ENCODE results near the gene MRPS14.
"Not testable (repeated sequence)": the region's sequence is repeated elsewhere in the genome, so short reads cannot be mapped to it uniquely, and the experiment has no call there.

Gene MRPS14

DNA sequence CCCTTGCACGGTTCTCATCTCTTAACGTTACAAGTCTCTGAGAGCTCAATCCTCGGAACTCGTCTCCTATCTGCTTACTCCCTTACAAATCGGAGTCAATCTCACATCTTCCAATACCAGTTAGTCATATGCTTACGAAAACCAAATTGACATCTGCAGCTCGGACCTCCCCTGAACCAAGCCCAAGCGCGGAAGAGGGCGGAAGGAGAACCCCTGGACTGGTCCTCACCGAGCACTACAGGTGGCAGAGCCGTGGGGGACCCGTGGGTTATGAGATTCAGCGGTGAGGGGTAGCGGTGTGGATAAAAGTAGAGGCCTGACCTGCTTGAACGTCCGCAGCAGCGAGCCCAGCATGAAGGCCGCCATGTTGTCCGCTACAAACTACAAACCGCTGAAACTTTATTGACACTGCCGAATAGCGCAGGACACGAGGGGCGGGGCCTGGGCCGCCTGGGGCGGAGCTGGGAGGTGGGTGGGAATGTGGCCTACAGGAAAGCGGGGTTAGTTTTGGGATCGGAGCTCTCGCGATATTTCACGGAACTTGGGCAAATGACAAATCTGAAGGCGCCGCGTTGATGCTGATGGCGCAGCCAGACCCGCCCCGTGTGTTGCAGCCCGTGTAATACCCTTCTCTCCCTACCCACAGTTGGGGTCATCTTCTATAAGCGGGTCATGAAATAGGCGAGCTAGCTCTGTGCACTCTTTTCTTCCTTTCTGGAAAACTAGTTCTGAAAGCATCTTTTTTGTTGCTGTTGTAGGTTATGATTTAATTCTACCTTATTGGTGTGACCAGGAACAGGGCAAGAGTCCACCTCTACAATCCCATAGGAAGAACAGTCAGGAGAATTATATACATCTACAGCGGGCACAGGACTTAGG is at the start of gene MRPS14:
Gene MRPS14, minus strand, starts transcription at position 383 of the 879 bp plus-strand sequence. Its CDS starts 17 bp downstream, at position 366.
- DNase-seq = peak; percentile 98

GRCh38 chr1:175072099-175072951 is 49.1 kb upstream of the MRPS14 start:
- no peak for DNase-seq

DNA sequence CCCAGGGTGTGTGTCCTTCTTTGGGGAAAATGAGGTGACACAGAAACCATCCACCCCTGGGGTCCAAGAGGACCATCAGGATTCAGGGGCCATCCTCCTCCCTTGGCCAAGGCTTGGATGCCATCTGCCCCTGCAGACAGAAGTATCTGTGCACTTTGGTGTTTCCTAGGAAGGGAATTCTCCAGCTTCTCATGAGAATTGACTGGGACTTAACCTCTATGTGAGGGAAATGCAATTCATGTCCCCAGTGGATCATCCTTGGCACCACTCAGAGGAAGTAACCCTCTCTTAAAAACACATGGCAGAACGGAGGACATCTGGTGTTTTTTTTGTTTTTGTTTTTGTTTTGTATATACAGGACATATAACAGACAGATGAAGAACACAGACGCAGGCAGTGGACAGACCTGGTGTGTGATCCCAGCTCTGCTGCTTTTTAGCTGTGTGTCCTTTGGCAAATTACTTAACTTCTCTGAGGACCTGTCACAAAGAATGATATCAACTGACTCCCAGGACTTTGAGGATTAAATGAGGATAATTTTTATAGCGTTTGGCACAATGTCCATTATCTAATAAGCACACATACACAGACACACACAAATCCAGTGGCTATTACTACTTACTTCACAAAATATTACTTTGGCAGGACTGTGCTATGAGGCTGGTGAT is 48.2 kb upstream of the MRPS14 start:
- DNase-seq = no peak

DNA sequence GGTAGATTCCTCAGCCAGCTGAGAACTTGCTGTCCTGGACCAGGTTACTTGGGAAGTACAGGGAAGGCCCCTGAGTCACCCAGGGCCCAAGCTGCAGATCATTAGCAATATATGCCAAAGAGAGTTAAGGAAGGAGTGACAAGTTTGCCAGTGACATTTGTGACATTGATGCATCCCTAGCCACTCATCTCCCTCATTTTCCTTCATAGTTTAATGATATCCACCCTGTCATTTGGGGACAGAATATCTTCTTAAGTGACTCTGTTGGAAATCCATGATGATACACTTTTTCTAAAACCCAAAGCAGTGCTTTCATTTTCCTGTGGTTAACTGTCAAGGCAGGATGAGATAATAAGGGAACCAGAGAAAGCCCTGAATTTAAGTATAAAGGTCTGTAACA is 47.6 kb upstream of the MRPS14 start:
- no peak for DNase-seq

DNA sequence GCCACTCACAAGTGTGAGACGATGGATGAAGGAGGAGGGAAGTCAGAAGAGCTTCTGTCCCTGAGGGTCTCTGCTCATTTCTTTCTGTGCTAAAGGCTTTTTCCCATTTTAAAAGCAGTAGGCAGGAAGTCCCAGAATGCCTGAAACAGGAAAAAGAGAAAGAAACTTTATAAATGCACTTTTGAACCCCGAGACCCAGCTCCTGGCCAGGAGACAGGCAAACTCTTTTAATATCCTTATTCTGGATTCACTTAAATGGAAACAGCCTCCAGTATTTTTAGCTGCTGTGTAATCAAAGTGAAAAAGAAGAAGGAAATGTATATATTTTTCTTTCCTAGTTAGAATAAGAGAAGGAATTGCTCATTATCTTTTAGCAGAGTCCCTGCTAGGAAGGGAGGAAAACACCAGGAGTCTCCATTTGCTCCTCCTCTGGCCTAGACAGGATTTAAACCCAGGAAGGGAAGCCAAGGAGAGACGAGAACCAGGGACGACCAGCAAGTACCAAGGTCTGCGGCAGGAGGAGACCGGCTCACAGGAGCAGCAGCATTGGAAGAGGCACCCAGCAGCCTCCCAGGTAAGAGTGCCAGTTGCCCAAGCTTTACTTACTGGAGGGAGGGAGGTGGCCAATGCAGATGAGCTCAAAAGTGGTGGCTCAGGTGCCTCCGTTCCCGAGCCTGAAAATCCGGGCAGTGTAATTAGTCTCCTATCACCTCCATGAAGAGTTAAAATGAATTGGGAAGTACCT is 44.3 kb upstream of the MRPS14 start, which contains the start of gene TNN:
Gene TNN, plus strand, starts transcription at position 472 of the 745 bp plus-strand sequence. CDS start 9,586 bp downstream, outside the sequence.
- DNase-seq = no peak

DNA sequence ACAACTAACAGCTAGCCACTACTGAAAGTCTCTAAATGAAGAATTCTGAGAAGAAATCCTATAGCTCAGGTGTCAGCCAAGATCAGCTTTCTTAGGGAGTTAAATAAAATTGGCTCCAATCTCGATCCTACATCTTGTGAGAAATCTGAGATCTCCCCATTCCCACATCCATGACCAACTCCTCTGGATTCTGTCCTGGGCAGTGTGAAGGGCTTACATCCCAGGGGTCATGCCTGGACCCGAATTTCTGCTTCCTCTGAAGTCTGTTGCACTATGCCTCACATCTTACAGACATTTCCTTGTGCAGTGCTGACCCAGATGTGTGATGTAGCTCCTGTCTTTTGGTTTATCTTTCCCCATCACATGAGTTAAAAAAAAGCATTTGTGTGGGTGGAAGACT is 39.6 kb upstream of the MRPS14 start:
- DNase-seq = no peak

- DNase-seq = no peak
These were observed 39.1 kb upstream of the MRPS14 start for GRCh38 chr1:175062339-175062738.

- no peak for DNase-seq
These were observed 31.5 kb upstream of the MRPS14 start for GRCh38 chr1:175054736-175055135.

DNA sequence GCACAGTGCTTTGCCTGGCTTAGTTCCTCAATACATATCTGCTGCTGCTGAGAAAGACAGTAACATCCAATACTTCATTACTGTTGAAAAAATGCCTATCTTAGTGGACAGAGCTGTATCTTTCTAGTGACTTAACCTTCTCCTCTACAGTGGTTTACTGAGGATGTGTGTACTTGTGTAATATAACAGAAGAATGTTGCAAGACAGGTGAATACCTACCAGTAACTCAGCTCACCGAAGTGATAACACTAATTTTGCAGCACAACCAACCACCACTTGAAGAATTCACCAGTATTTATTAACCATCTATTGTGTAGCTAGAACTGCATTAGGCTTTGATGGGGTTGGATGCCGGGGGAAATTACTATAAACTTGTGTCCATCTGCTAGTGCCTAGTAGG is 27.8 kb upstream of the MRPS14 start:
- DNase-seq = no peak

GRCh38 chr1:175045519-175045918 is 22.3 kb upstream of the MRPS14 start:
- DNase-seq = no peak

DNA sequence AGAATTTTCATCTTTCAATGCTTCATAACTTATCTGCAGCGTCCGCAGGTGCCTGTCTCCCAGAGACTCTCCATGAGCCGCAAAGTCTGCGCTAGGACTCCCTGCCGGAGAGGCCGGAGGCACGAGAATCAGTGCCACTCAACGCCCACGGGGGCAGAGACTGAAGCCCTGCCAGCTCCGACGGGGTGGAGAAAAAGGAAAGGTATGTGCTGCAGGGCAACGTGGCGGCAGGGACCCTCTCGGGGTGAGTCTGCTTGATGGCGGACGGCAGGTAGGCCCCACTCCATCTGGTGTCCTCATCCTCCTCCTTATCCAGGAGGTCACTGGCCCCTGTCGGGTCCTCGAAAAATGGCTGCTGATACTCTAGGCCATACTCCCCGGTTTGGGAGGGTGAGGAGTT is 21.9 kb upstream of the MRPS14 start:
- no peak for DNase-seq

GRCh38 chr1:175044591-175044990 is 21.4 kb upstream of the MRPS14 start:
- DNase-seq = not testable (repeated sequence)

- DNase-seq = no peak
These were observed 20.6 kb upstream of the MRPS14 start for GRCh38 chr1:175043824-175044223.

GRCh38 chr1:175042650-175043049 is 19.4 kb upstream of the MRPS14 start:
- DNase-seq = no peak

DNA sequence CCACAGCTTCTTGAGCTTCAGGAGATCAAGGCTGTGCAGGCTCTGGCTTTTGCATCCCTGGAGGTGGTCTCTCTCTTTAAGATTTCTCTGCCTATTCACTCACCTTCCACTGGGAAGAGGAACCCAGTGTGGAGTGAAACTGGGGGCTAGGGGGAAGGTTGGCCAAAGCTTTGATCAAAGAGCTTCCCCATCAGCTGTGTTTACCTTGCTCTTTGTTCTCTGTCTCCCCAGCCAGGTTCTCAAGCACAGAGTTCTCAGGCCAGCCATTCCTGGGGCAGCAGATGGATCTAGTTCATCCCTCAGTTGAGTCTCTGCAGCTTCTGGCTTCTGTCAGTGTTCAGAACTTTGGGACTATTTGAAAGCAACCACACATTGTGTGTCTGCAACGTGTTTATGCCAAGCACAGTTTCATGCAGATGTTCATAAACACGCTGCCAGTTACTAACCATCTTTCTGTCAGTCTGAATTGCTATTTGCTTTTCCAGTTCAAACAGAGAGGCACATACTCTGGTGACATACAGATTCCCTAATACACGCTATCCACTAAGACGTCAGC is 17.2 kb upstream of the MRPS14 start:
- no peak for DNase-seq

GRCh38 chr1:175037416-175037815 is 14.2 kb upstream of the MRPS14 start:
- DNase-seq = no peak

DNA sequence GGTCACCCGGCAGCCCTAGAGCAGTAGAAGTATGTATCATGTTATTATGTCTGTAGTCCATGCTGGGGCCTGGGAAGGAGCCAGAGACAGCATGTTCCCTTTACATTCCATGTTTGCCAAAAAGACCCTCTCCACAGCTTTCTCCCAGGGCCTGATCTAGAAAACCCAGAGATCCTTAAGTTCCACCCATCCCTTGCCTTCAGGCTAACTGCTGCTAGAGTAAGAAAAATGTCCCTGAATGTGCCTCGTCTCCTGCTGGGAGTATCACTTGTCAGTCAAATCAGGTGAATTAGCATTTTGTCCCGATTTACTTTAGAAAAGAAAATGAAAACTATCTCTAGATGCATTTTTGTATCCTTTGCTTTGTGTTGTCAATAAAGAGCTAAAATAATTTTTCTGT is 13.3 kb upstream of the MRPS14 start:
- DNase-seq = no peak

GRCh38 chr1:175035865-175036264 is 12.6 kb upstream of the MRPS14 start:
- DNase-seq = no peak

- no peak for DNase-seq
These were observed 11.6 kb upstream of the MRPS14 start for GRCh38 chr1:175034775-175035174.

GRCh38 chr1:175033953-175034352 is 10.7 kb upstream of the MRPS14 start:
- no peak for DNase-seq

DNA sequence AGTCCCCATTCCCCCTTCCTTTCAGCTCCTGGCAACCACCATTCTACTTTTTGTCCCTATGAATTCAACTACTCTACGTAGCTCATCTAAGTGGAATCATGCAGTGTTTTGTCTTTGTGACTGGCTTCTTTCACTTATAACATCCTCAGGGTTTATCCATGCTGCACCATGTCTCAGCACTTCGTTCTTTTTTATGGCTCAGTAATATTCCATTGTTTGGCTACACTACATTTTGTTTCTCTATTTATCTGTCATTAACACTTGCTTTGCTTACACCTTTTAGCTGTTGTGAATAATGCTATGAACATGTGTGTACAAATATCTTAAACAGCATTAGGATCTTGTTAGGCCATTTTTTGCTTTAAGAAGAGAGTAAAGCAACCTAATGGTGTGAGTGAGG is 1.5 kb upstream of the MRPS14 start:
- no peak for DNase-seq

- DNase-seq = not testable (repeated sequence)
These were observed 657 bp upstream of the MRPS14 start for GRCh38 chr1:175023922-175024242.
